HepG2 (cell line): ENCODE results near the gene CD180. TPM values are rescaled to one million over a fixed set of nuclear protein-coding genes. Genes with fewer than 3 reads are reported as not detected.

ENCODE experiments used
- AHR ChIP-seq: IDR thresholded peaks from 2 replicates; pipeline ENCODE4 v1.6.1; 2018; ENCODE audit warnings: missing genetic modification reagents, missing compliant biosample characterization
- ATM ChIP-seq: fragments of 450-650 bp; IDR thresholded peaks from 2 replicates; pipeline ENCODE4 v1.7.1; 2017; ENCODE audit warnings: mild to moderate bottlenecking, borderline replicate concordance
- DR1 ChIP-seq: sonication (generic); formaldehyde crosslinking; IDR thresholded peaks from 2 replicates; pipeline ENCODE4 v1.8.0; 2021; ENCODE audit warnings: mild to moderate bottlenecking, missing genetic modification reagents, inconsistent platforms
- ETV6 ChIP-seq: sonication (generic); formaldehyde crosslinking; conservative IDR thresholded peaks from 2 replicates; pipeline ENCODE4 v1.4.0; 2020; ENCODE audit warnings: missing genetic modification reagents
- FOXK1 ChIP-seq: sonication (generic); formaldehyde crosslinking; IDR thresholded peaks from 2 replicates; pipeline ENCODE4 v1.4.0; 2020; ENCODE audit warnings: low read depth, missing genetic modification reagents, borderline replicate concordance
- GTF2F1 ChIP-seq: fragments of 150-350 bp; IDR thresholded peaks from 2 replicates; pipeline ENCODE4 v1.6.1; 2014; ENCODE audit warnings: low read length
- HOXA9 ChIP-seq: sonication (generic); formaldehyde crosslinking; IDR thresholded peaks from 2 replicates; pipeline ENCODE4 v1.8.1; 2022; ENCODE audit warnings: missing genetic modification reagents, mild to moderate bottlenecking, moderate library complexity, borderline replicate concordance
- KDM3A ChIP-seq: IDR thresholded peaks from 2 replicates; pipeline ENCODE4 v1.6.1; 2018; ENCODE audit warnings: low read depth, missing compliant biosample characterization
- KLF16 ChIP-seq, 2 experiments: sonication (generic) in 1 of 2; formaldehyde crosslinking in 1 of 2; IDR thresholded peaks; 2 replicates each; pipeline versions ENCODE4 v1.6.1 to v1.8.0; 2016 to 2023; ENCODE audit warnings: missing genetic modification reagents in 2 of 2, missing compliant biosample characterization in 1 of 2
- MAFK ChIP-seq, 2 experiments: IDR thresholded peaks in 1 of 2; conservative IDR thresholded peaks in 1 of 2; 2 replicates each; pipeline ENCODE4 v1.6.1; 2011; ENCODE audit warnings: improper control_type of control experiment in 2 of 2, low read length in 2 of 2
- MED1 ChIP-seq: sonication (generic); formaldehyde crosslinking; IDR thresholded peaks from 2 replicates; pipeline ENCODE4 v1.4.0; 2020; ENCODE audit warnings: missing genetic modification reagents
- MXD4 ChIP-seq: IDR thresholded peaks from 2 replicates; pipeline ENCODE4 v1.6.1; 2016; ENCODE audit warnings: mild to moderate bottlenecking, missing biosample characterization, missing genetic modification reagents
- RBAK ChIP-seq: sonication (generic); formaldehyde crosslinking; IDR thresholded peaks from 2 replicates; pipeline ENCODE4 v1.5.1; 2020; ENCODE audit warnings: mild to moderate bottlenecking, missing genetic modification reagents
- REXO4 ChIP-seq: sonication (generic); formaldehyde crosslinking; IDR thresholded peaks from 2 replicates; pipeline ENCODE4 v1.8.0; 2022; ENCODE audit warnings: missing genetic modification reagents, mild to moderate bottlenecking, borderline replicate concordance
- SIX4 ChIP-seq: sonication (generic); formaldehyde crosslinking; IDR thresholded peaks from 2 replicates; pipeline ENCODE4 v1.4.0; 2020; ENCODE audit warnings: missing genetic modification reagents
- TMF1 ChIP-seq: sonication (generic); formaldehyde crosslinking; IDR thresholded peaks from 2 replicates; pipeline ENCODE4 v1.8.1; 2022; ENCODE audit warnings: low read depth, missing genetic modification reagents
- ZC3H13 ChIP-seq: sonication (generic); formaldehyde crosslinking; IDR thresholded peaks from 2 replicates; pipeline ENCODE4 v1.8.1; 2023; ENCODE audit warnings: mild to moderate bottlenecking, missing genetic modification reagents, moderate library complexity
- ZNF143 ChIP-seq: sonication (generic); formaldehyde crosslinking; IDR thresholded peaks from 2 replicates; pipeline ENCODE4 v1.4.0; 2020; ENCODE audit warnings: missing genetic modification reagents
- ZNF570 ChIP-seq: sonication (generic); formaldehyde crosslinking; IDR thresholded peaks from 2 replicates; pipeline ENCODE4 v1.4.0; 2020; ENCODE audit warnings: mild to moderate bottlenecking, missing genetic modification reagents, borderline replicate concordance
- ZNF691 ChIP-seq: sonication (generic); formaldehyde crosslinking; IDR thresholded peaks from 2 replicates; pipeline ENCODE4 v1.4.0; 2020; ENCODE audit warnings: missing genetic modification reagents, low read depth, mild to moderate bottlenecking, borderline replicate concordance
- ZNF784 ChIP-seq: sonication (generic); formaldehyde crosslinking; IDR thresholded peaks from 2 replicates; pipeline ENCODE4 v1.5.1; 2020; ENCODE audit warnings: missing genetic modification reagents, mild to moderate bottlenecking, borderline replicate concordance
- polyA plus RNA-seq, 8 experiments: library from polyadenylated mRNA; depleted of rRNA in 3 of 8; stranded (reverse) in 7 of 8; unstranded in 1 of 8; fragments of >200 nt; fragmentation: Illumina TruSeq in 4 of 8; extraction: Trizol in 4 of 8; gene quantifications; 2 replicates each; pipeline versions ENCODE4 v1.2.1 to v1.2.3, GENCODE V29; 2011 to 2016; ENCODE audit warnings: low read depth in 4 of 8, missing spikeins in 1 of 8, mixed read lengths in 1 of 8; ENCODE audit not compliant: insufficient read depth in 1 of 8
- total RNA-seq, 5 experiments: library from RNA; depleted of rRNA; stranded (reverse); fragments of >200 nt; fragmentation: Illumina TruSeq; extraction: Trizol; gene quantifications; 2 replicates each; pipeline ENCODE4 v1.2.3, GENCODE V29; 2016; ENCODE audit warnings: low read depth in 1 of 5
- TF ChIP-seq, protein P1 (sequence below): sonication (generic); formaldehyde crosslinking; IDR thresholded peaks from 2 replicates; pipeline ENCODE4 v1.8.1; 2022; ENCODE audit warnings: mild to moderate bottlenecking, missing genetic modification reagents
- TF ChIP-seq, protein P2 (sequence below): sonication (generic); formaldehyde crosslinking; conservative IDR thresholded peaks from 2 replicates; pipeline ENCODE4 v1.4.0; 2020; ENCODE audit warnings: mild to moderate bottlenecking, missing genetic modification reagents, moderate library complexity

Gene CD180
- total and polyA plus RNA-seq, 2 of the 13 experiments (the other 11 are each of a cell fraction or from before 2014, with no cell fraction given) = not detected

DNA sequence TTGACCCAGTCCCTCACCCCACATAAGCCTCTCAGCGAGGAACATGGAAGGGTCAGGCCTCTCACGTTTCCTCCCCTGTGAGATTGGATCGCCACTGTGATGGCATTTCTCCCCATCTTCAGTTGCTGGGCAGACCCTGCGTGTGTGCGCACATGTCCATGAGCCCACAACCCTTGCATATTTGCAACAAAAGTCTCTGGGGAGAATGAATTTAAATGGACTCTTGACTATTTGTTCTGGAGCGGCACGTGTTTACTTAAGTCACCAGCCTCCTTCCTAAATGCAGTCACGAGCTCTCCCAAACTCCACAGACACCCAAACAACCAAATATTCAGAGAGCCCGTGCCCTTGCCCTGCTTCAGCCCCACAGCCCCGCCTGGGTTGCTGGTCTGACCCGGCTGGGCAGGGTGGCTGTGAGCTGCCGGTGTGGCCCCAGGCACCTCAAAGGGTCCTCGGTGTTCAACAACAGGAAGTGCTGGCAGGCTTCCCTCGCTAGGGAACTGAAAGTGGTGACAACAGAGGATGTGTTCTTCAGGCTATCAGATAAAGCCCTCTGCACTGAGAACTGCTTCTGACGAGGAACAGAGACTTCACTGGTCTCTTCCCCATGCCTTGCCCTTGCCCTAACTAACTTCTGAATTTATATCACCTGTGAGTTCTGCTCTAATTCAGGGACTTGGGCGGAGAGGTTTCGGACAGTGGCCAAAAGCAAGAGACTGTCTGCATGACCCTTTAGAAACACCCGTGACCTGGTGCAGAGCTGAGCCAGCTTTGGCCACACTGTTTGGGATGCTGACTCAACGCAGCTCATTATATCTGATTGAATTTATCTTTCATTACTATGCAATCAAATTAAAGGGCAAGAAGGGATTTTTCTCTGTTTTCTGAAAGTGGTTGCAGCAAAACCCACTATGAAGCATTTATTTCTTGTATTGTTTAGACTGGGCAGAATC is 19.2 kb upstream of the CD180 start (continued):
- no peak for TF ChIP-seq MAFK (conservative IDR thresholded peaks at IDR 0.05 in 1 of 2, IDR thresholded peaks at IDR 0.05 in 1 of 2; ENCODE audit: low read length in 2 of 2)
- TF ChIP-seq HOXA9 = 0 out of 2 replicates have a peak, but pooled peaks have one; percentile 66
- 0 out of 2 replicates have a peak, but pooled peaks have one; percentile 36 for TF ChIP-seq MXD4
- TF ChIP-seq KDM3A (CRISPR knock-in tag) = 0 out of 2 replicates have a peak, but pooled peaks have one; percentile 32
- no peak for TF ChIP-seq ETV6
- TF ChIP-seq KLF16 (CRISPR knock-in tag; IDR thresholded peaks at IDR 0.05) = no peak
- TF ChIP-seq TMF1 (CRISPR knock-in tag) = 0 out of 2 replicates have a peak, but pooled peaks have one; percentile 43
- TF ChIP-seq RBAK (CRISPR knock-in tag) = no peak
- TF ChIP-seq, protein P1, sequence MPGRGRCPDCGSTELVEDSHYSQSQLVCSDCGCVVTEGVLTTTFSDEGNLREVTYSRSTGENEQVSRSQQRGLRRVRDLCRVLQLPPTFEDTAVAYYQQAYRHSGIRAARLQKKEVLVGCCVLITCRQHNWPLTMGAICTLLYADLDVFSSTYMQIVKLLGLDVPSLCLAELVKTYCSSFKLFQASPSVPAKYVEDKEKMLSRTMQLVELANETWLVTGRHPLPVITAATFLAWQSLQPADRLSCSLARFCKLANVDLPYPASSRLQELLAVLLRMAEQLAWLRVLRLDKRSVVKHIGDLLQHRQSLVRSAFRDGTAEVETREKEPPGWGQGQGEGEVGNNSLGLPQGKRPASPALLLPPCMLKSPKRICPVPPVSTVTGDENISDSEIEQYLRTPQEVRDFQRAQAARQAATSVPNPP (CRISPR knock-in tag) = 0 out of 2 replicates have a peak, but pooled peaks have one; percentile 28
- 0 out of 2 replicates have a peak, but pooled peaks have one; percentile 35 for TF ChIP-seq ZNF691 (CRISPR knock-in tag)
- TF ChIP-seq MED1 (CRISPR knock-in tag) = peak; percentile 47; the same call in 1 of the 2 replicates
- TF ChIP-seq, protein P2, sequence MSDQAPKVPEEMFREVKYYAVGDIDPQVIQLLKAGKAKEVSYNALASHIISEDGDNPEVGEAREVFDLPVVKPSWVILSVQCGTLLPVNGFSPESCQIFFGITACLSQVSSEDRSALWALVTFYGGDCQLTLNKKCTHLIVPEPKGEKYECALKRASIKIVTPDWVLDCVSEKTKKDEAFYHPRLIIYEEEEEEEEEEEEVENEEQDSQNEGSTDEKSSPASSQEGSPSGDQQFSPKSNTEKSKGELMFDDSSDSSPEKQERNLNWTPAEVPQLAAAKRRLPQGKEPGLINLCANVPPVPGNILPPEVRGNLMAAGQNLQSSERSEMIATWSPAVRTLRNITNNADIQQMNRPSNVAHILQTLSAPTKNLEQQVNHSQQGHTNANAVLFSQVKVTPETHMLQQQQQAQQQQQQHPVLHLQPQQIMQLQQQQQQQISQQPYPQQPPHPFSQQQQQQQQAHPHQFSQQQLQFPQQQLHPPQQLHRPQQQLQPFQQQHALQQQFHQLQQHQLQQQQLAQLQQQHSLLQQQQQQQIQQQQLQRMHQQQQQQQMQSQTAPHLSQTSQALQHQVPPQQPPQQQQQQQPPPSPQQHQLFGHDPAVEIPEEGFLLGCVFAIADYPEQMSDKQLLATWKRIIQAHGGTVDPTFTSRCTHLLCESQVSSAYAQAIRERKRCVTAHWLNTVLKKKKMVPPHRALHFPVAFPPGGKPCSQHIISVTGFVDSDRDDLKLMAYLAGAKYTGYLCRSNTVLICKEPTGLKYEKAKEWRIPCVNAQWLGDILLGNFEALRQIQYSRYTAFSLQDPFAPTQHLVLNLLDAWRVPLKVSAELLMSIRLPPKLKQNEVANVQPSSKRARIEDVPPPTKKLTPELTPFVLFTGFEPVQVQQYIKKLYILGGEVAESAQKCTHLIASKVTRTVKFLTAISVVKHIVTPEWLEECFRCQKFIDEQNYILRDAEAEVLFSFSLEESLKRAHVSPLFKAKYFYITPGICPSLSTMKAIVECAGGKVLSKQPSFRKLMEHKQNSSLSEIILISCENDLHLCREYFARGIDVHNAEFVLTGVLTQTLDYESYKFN (CRISPR knock-in tag) = peak; percentile 58
- TF ChIP-seq ZC3H13 = no peak
- TF ChIP-seq ZNF784 (CRISPR knock-in tag) = no peak
- 0 out of 2 replicates have a peak, but pooled peaks have one; percentile 31 for TF ChIP-seq ZNF143
- no peak for TF ChIP-seq REXO4 (CRISPR knock-in tag)
- TF ChIP-seq SIX4 (CRISPR knock-in tag) = 0 out of 2 replicates have a peak, but pooled peaks have one; percentile 36
- TF ChIP-seq DR1 (CRISPR knock-in tag) = no peak
- 0 out of 2 replicates have a peak, but pooled peaks have one; percentile 23 for TF ChIP-seq ZNF570 (CRISPR knock-in tag)
- no peak for TF ChIP-seq ATM
- no peak for TF ChIP-seq GTF2F1
- TF ChIP-seq FOXK1 (CRISPR knock-in tag) = no peak
- peak; percentile 55; the same call in 1 of the 2 replicates for TF ChIP-seq AHR (CRISPR knock-in tag)
